BE2C (cell line): ENCODE results near the gene RAB1A.

ENCODE experiments used
- DNase-seq: peaks from one replicate; pipeline ENCODE4 v3.0.0-alpha.2; 2020
- H3K27me3 ChIP-seq: fragments of 250-450 bp; sonication (Bioruptor Pico); 2 replicates; pipeline ENCODE4 v1.5.1; 2020; ENCODE audit warnings: mild to moderate bottlenecking
- H3K36me3 ChIP-seq: fragments of 250-450 bp; sonication (Bioruptor Pico); 2 replicates; pipeline ENCODE4 v1.5.1; 2020; ENCODE audit warnings: mild to moderate bottlenecking
- H3K4me1 ChIP-seq: fragments of 250-450 bp; sonication (Bioruptor Pico); 2 replicates; pipeline ENCODE4 v1.5.1; 2020
- H3K4me3 ChIP-seq: 2 replicates; pipeline ENCODE4 v1.5.1; 2011; ENCODE audit warnings: low read depth, low read length
- H3K9me3 ChIP-seq: fragments of 250-450 bp; sonication (Bioruptor Pico); 2 replicates; pipeline ENCODE4 v1.5.1; 2020
- CTCF ChIP-seq: IDR thresholded peaks from 2 replicates; pipeline ENCODE4 v1.5.1; 2012; ENCODE audit warnings: mild to moderate bottlenecking, low read depth, low read length

Gene RAB1A

GRCh38 chr2:65075605-65076344 lies 54.1 kb downstream of the RAB1A start:
- Histone ChIP-seq H3K9me3 (no peaks in the 10 kb centered on the region), H3K4me1 (no peaks in the 10 kb centered on the region; the same call in 1 of the 2 replicates), H3K4me3 (no peak overlapping the region), H3K27me3 (no peaks in the 10 kb centered on the region), H3K36me3 (peaks cover 15% of the 10 kb centered on the region)
- TF ChIP-seq CTCF = no peak
- DNase-seq = no peak

- H3K4me1 ChIP-seq = no peaks in the 10 kb centered on the region; the same call in 1 of the 2 replicates
- H3K9me3 ChIP-seq = no peaks in the 10 kb centered on the region
- no peak for TF ChIP-seq CTCF
- peaks cover 15% of the 10 kb centered on the region for H3K36me3 ChIP-seq
- H3K27me3 ChIP-seq = no peaks in the 10 kb centered on the region
- DNase-seq = no peak
- no peak overlapping the region for H3K4me3 ChIP-seq
These were observed 54.7 kb downstream of the RAB1A start for GRCh38 chr2:65075176-65075575.

- no peak for TF ChIP-seq CTCF
- no peak for DNase-seq
- Histone ChIP-seq H3K9me3 (no peaks in the 10 kb centered on the region), H3K4me3 (no peak overlapping the region), H3K36me3 (peaks cover 15% of the 10 kb centered on the region), H3K4me1 (no peaks in the 10 kb centered on the region; the same call in 1 of the 2 replicates), H3K27me3 (no peaks in the 10 kb centered on the region)
These were observed 55.9 kb downstream of the RAB1A start for GRCh38 chr2:65073879-65074565.

GRCh38 chr2:65072181-65072970 lies 57.5 kb downstream of the RAB1A start:
- DNase-seq = no peak
- H3K36me3 ChIP-seq = peaks cover 15% of the 10 kb centered on the region
- H3K4me1 ChIP-seq = no peaks in the 10 kb centered on the region; the same call in 1 of the 2 replicates
- no peaks in the 10 kb centered on the region for H3K27me3 ChIP-seq
- TF ChIP-seq CTCF = no peak
- no peaks in the 10 kb centered on the region for H3K9me3 ChIP-seq
- H3K4me3 ChIP-seq = no peak overlapping the region

- peaks cover 15% of the 10 kb centered on the region for H3K36me3 ChIP-seq
These were observed 58.3 kb downstream of the RAB1A start for GRCh38 chr2:65071499-65072180.

More at GRCh38 chr2:65071499-65072180, 58.3 kb downstream of the RAB1A start:
- peak; percentile 70 for DNase-seq
- Histone ChIP-seq H3K9me3 (no peaks in the 10 kb centered on the region), H3K4me3 (no peak overlapping the region), H3K27me3 (no peaks in the 10 kb centered on the region), H3K4me1 (no peaks in the 10 kb centered on the region; the same call in 1 of the 2 replicates)
- TF ChIP-seq CTCF = peak; percentile 53
